ENCODE results near the gene RAB12.

RAB12 gene

DNA sequence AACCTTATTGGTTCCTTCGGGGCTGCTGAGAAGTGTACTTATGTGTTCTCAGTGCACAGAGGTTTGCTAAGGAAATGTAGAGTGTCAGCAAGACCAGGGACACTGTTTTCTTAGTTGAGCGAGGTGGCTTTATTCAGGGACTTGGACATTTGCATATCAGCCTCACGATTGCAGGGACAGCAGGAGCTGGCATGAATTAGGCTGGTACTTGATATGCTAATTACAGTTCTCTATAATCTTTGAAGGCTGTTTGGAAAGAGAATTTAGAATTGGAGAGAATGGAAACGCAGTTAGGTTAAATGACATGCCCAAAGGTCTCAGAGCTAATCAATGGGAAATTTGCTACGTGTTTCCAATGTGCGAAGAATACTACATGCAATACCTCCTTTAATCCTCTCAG is 77.4 kb downstream of the RAB12 start:
- no peak for DNase-seq

DNA sequence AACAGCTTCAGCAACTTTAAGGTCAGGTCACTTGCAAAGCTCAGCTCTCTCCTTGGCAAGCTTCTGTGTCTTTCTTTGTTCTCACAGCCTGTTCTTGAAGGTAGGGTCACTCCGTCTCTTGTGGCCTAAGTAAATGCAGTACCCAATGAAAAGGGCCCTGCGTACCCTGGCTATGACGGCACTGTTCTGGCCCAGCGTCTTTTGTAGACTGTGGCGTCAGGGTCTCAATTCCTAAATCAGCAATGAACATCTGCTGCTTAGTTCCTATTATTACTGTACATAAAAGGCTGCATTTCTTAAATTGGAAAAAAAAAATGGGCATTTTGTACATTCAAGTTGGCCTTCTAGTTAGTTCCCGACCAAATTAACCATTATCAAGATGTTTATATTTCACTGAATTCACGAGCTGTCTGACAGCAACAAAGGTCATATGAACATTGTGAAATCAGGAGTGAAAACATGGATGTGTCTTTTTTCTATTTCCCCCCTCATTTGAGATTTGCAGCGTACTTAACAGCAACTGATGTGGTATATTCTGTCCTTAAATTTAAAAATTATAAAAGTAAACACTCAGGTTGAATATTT is 79.1 kb downstream of the RAB12 start:
- DNase-seq: no peak

DNA sequence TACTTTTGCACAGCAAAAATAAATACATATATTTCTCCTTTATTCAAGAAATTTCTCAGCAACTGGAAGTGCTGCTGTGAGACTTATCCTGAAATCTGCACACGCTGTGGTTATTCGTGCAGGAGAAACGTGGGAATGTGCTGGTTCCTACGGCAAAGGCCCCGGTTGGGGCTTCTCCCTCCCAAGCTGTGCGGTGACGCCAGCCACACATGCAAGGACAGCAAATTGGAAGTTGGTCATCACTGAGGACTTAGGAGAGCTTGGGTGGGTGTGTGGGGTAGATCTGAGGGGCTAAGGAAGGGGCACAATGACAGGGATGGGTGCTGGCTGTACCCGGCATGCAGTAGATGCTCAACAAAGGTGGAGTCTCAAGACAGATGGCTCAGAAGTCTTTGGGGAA is 79.6 kb downstream of the RAB12 start:
- no peak for DNase-seq
